Subcutaneous abdominal adipose tissue (tissue), 5 donors: Measurements from ENCODE around the gene BOLA1.

Experiments
- H3K27ac ChIP-seq: one replicate; pipeline ENCODE4 v1.7.0; 2013; ENCODE audit warnings: low read depth, mild to moderate bottlenecking, inconsistent platforms, low read length, moderate library complexity
- H3K27me3 ChIP-seq, 5 donors: one replicate each; pipeline ENCODE4 v1.7.0; 2013; ENCODE audit warnings: low read length in 5 of 5, inconsistent platforms in 1 of 5; ENCODE audit not compliant: control insufficient read depth in 5 of 5, insufficient read depth in 4 of 5
- H3K36me3 ChIP-seq, 5 donors: one replicate each; pipeline ENCODE4 v1.7.0; 2013; ENCODE audit warnings: low read length in 5 of 5; ENCODE audit not compliant: control insufficient read depth in 5 of 5, insufficient read depth in 5 of 5
- H3K4me1 ChIP-seq, 5 donors: one replicate each; pipeline ENCODE4 v1.7.0; 2013; ENCODE audit warnings: low read length in 5 of 5, mild to moderate bottlenecking in 3 of 5, moderate library complexity in 1 of 5; ENCODE audit not compliant: control insufficient read depth in 5 of 5, insufficient read depth in 5 of 5
- H3K4me3 ChIP-seq, 5 donors: one replicate each; pipeline ENCODE4 v1.7.0; 2013; ENCODE audit warnings: low read length in 5 of 5, low read depth in 1 of 5
- H3K9ac ChIP-seq, 5 donors: one replicate each; pipeline ENCODE4 v1.7.0; 2013; ENCODE audit warnings: low read length in 5 of 5, mild to moderate bottlenecking in 4 of 5, moderate library complexity in 3 of 5
- H3K9me3 ChIP-seq, 5 donors: one replicate each; pipeline ENCODE4 v1.7.0; 2013; ENCODE audit warnings: low read length in 5 of 5; ENCODE audit not compliant: control insufficient read depth in 5 of 5
- donor health status: healthy.
- donor health status: healthy.
- donor health status: healthy.
- donor health status: healthy.
- donor health status: healthy.

BOLA1 gene

GRCh38 chr1:149928401-149928724 lies 29.0 kb downstream of the BOLA1 start:
- peaks cover 6 to 30% (median 28%) of the 10 kb centered on the region in 5 donors for H3K4me1 ChIP-seq
- no peaks in the 10 kb centered on the region for H3K9me3 ChIP-seq
- peak overlapping the region in 4 of 5 donors; percentile 84 to 96 (median 94) for H3K9ac ChIP-seq
- H3K27ac ChIP-seq = peak overlapping the region; percentile 90
- H3K4me3 ChIP-seq = peak overlapping the region; percentile 94 to 98 (median 96)
- H3K27me3 ChIP-seq = no peaks in the 10 kb centered on the region
- peaks cover 14 to 39% (median 37%) of the 10 kb centered on the region in 5 donors for H3K36me3 ChIP-seq

- Histone ChIP-seq H3K9ac (no peak overlapping the region), H3K4me3 (no peak overlapping the region), H3K27ac (no peak overlapping the region), H3K27me3 (peaks cover 0 to 6% (median 0%) of the 10 kb centered on the region in 5 donors), H3K4me1 (peaks cover 6 to 38% (median 30%) of the 10 kb centered on the region in 5 donors), H3K9me3 (no peaks in the 10 kb centered on the region), H3K36me3 (peaks cover 7 to 25% (median 22%) of the 10 kb centered on the region in 5 donors)
These were observed 30.5 kb downstream of the BOLA1 start for GRCh38 chr1:149929856-149930255.

GRCh38 chr1:149931212-149931790 lies 31.9 kb downstream of the BOLA1 start:
- no peak overlapping the region for H3K27ac ChIP-seq
- peaks cover 6 to 37% (median 24%) of the 10 kb centered on the region in 5 donors for H3K4me1 ChIP-seq
- no peak overlapping the region for H3K4me3 ChIP-seq
- peaks cover 0 to 6% (median 0%) of the 10 kb centered on the region in 5 donors for H3K27me3 ChIP-seq
- no peaks in the 10 kb centered on the region for H3K9me3 ChIP-seq
- H3K9ac ChIP-seq = no peak overlapping the region
- H3K36me3 ChIP-seq = peaks cover 0 to 11% (median 8%) of the 10 kb centered on the region in 5 donors

GRCh38 chr1:149932474-149932873 lies 33.1 kb downstream of the BOLA1 start:
- no peak overlapping the region for H3K4me3 ChIP-seq
- peaks cover 0 to 7% (median 6%) of the 10 kb centered on the region in 5 donors for H3K36me3 ChIP-seq
- peaks cover 0 to 6% (median 0%) of the 10 kb centered on the region in 5 donors for H3K27me3 ChIP-seq
- H3K4me1 ChIP-seq = peaks cover 5 to 38% (median 25%) of the 10 kb centered on the region in 5 donors
- H3K9me3 ChIP-seq = no peaks in the 10 kb centered on the region
- no peak overlapping the region for H3K9ac ChIP-seq
- no peak overlapping the region for H3K27ac ChIP-seq

- Histone ChIP-seq H3K27ac (no peak overlapping the region), H3K9ac (no peak overlapping the region), H3K9me3 (no peaks in the 10 kb centered on the region), H3K4me1 (peaks cover 7 to 42% (median 29%) of the 10 kb centered on the region in 5 donors), H3K36me3 (peaks cover 0 to 7% (median 6%) of the 10 kb centered on the region in 5 donors), H3K27me3 (peaks cover 0 to 6% (median 0%) of the 10 kb centered on the region in 5 donors), H3K4me3 (no peak overlapping the region)
These were observed 33.8 kb downstream of the BOLA1 start for GRCh38 chr1:149933208-149933607.

- H3K9me3 ChIP-seq = no peaks in the 10 kb centered on the region
- no peak overlapping the region for H3K27ac ChIP-seq
- peaks cover 0 to 7% (median 6%) of the 10 kb centered on the region in 5 donors for H3K36me3 ChIP-seq
- H3K4me3 ChIP-seq = no peak overlapping the region
- H3K9ac ChIP-seq = no peak overlapping the region
- H3K4me1 ChIP-seq = peaks cover 5 to 45% (median 33%) of the 10 kb centered on the region in 5 donors
- peaks cover 0 to 6% (median 0%) of the 10 kb centered on the region in 5 donors for H3K27me3 ChIP-seq
These were observed 35.0 kb downstream of the BOLA1 start for GRCh38 chr1:149934356-149934755.

- peaks cover 5 to 47% (median 38%) of the 10 kb centered on the region in 5 donors for H3K4me1 ChIP-seq
- H3K9ac ChIP-seq = peak within 1 kb of the TSS in 3 of 5 donors; percentile 2 to 33 (median 2)
- peak within 1 kb of the TSS; percentile 53 to 84 (median 67) for H3K4me3 ChIP-seq
- no peaks in the 10 kb centered on the region for H3K9me3 ChIP-seq
- H3K27me3 ChIP-seq = peaks cover 0 to 6% (median 0%) of the 10 kb centered on the region in 5 donors
- H3K36me3 ChIP-seq = peaks cover 0 to 7% (median 3%) of the 10 kb centered on the region in 5 donors
- H3K27ac ChIP-seq = peak within 1 kb of the TSS; percentile 44
These were observed 37.0 kb downstream of the BOLA1 start, which contains the start of gene MTMR11 for GRCh38 chr1:149936170-149936991. TSS of gene MTMR11 (minus strand) at chr1:149936879. CDS start at chr1:149936647, 232 bp downstream.

GRCh38 chr1:149936992-149937705 lies 37.8 kb downstream of the BOLA1 start:
- H3K9ac ChIP-seq = peak overlapping the region in 3 of 5 donors; percentile 2 to 33 (median 2)
- H3K9me3 ChIP-seq = no peaks in the 10 kb centered on the region
- H3K27ac ChIP-seq = peak overlapping the region; percentile 38
- peak overlapping the region in 4 of 5 donors; percentile 63 to 84 (median 69) for H3K4me3 ChIP-seq
- peaks cover 0 to 6% (median 0%) of the 10 kb centered on the region in 5 donors for H3K27me3 ChIP-seq
- H3K4me1 ChIP-seq = peaks cover 5 to 51% (median 45%) of the 10 kb centered on the region in 5 donors
- H3K36me3 ChIP-seq = peaks cover 0 to 3% (median 0%) of the 10 kb centered on the region in 5 donors

- Histone ChIP-seq H3K4me1 (peaks cover 5 to 53% (median 46%) of the 10 kb centered on the region in 5 donors), H3K9me3 (no peaks in the 10 kb centered on the region), H3K27ac (peak overlapping the region; percentile 38), H3K36me3 (peaks cover 0 to 2% (median 0%) of the 10 kb centered on the region in 5 donors), H3K27me3 (peaks cover 0 to 6% (median 0%) of the 10 kb centered on the region in 5 donors), H3K9ac (peak overlapping the region in 1 of 5 donors; percentile 2), H3K4me3 (no peak overlapping the region)
These were observed 38.4 kb downstream of the BOLA1 start for GRCh38 chr1:149937759-149938158.
